Activated CD4-positive, alpha-beta memory T cell treated with anti-CD3 and anti-CD28 coated beads for 36 hours (primary cell): Measurements from ENCODE around the gene PES1. TPM values are rescaled to one million over a fixed set of nuclear protein-coding genes. Genes with fewer than 3 reads are reported as not detected.
"Not testable (repeated sequence)": the region's sequence is repeated elsewhere in the genome, so short reads cannot be mapped to it uniquely, and the experiment has no call there.

Source experiments
- CTCF ChIA-PET: fragments of 350-600 bp; sonication (Branson Sonifier 250); formaldehyde crosslinking; loops from one replicate; lab custom pipeline; 2021; ENCODE audit warnings: antibody characterized with exemption, inconsistent platforms; lab: Charles Lee
- POLR2A ChIA-PET: fragments of 350-600 bp; sonication (Branson Sonifier 250); formaldehyde crosslinking; loops from one replicate; lab custom pipeline; 2021; ENCODE audit warnings: antibody characterized with exemption; lab: Charles Lee
- DNase-seq: peaks from one replicate; pipeline ENCODE4 v3.0.0-alpha.2; 2020
- H3K27ac Mint-ChIP-seq: one replicate; pipeline ENCODE4 v1.8.0; 2021; ENCODE audit warnings: mixed read lengths
- H3K27me3 Mint-ChIP-seq: one replicate; pipeline ENCODE4 v1.8.0; 2021; ENCODE audit warnings: mixed read lengths
- H3K36me3 Mint-ChIP-seq: one replicate; pipeline ENCODE4 v1.8.0; 2021; ENCODE audit warnings: mixed read lengths
- H3K4me1 Mint-ChIP-seq: one replicate; pipeline ENCODE4 v1.8.0; 2021; ENCODE audit warnings: low read depth, mixed read lengths
- H3K4me3 Mint-ChIP-seq: one replicate; pipeline ENCODE4 v1.8.0; 2021; ENCODE audit warnings: mild to moderate bottlenecking, mixed read lengths
- H3K9me3 Mint-ChIP-seq: one replicate; pipeline ENCODE4 v1.8.0; 2021; ENCODE audit warnings: mixed read lengths
- intact Hi-C: fragments of 100-400 bp; cut with micrococcal nuclease; formaldehyde crosslinking; loops from one replicate; pipeline ENCODE4 v1.15.1; 2023
- total RNA-seq, 2 experiments: library from RNA; stranded (reverse); gene quantifications; one replicate each; pipeline ENCODE4 v1.2.3, GENCODE V29; 2021

Gene PES1
- total RNA-seq, 2 experiments from 2014 or later: 99.3 to 99.6 TPM

GRCh38 chr22:30574095-30574981, 17.4 kb downstream of the PES1 start, which contains the start of gene GAL3ST1:
GAL3ST1 (minus strand) TSS chr22:30574665; CDS start chr22:30557392, 17,273 bp downstream.
- Mint-ChIP-seq H3K4me1 (peaks cover 3% of the 10 kb centered on the region), H3K27ac (no peak within 1 kb of the TSS), H3K36me3 (peaks cover 36% of the 10 kb centered on the region), H3K9me3 (no peaks in the 10 kb centered on the region), H3K27me3 (no peaks in the 10 kb centered on the region), H3K4me3 (no peak within 1 kb of the TSS)
- no peak for DNase-seq
- intact Hi-C loops: no loop called here
- POLR2A ChIA-PET: no interaction called here
- CTCF ChIA-PET: no interaction called here

- Mint-ChIP-seq H3K27ac (no peak overlapping the region), H3K4me3 (no peak overlapping the region), H3K36me3 (peaks cover 29% of the 10 kb centered on the region), H3K9me3 (no peaks in the 10 kb centered on the region), H3K4me1 (peaks cover 3% of the 10 kb centered on the region), H3K27me3 (no peaks in the 10 kb centered on the region)
- intact Hi-C loops: no loop called here
- no peak for DNase-seq
- CTCF ChIA-PET: no interaction called here
- POLR2A ChIA-PET: no interaction called here
Measured at GRCh38 chr22:30573594-30574094, 18.1 kb downstream of the PES1 start.

- Mint-ChIP-seq H3K36me3 (peaks cover 26% of the 10 kb centered on the region), H3K27ac (no peak overlapping the region), H3K4me3 (no peak overlapping the region), H3K27me3 (no peaks in the 10 kb centered on the region), H3K4me1 (peaks cover 3% of the 10 kb centered on the region), H3K9me3 (no peaks in the 10 kb centered on the region)
- intact Hi-C loops: no loop called here
- ChIA-PET CTCF (no interaction called here), POLR2A (no interaction called here)
- DNase-seq: no peak
Measured at GRCh38 chr22:30572840-30573593, 18.7 kb downstream of the PES1 start.

- Mint-ChIP-seq H3K36me3 (peaks cover 18% of the 10 kb centered on the region), H3K27me3 (no peaks in the 10 kb centered on the region), H3K4me3 (no peak overlapping the region), H3K9me3 (no peaks in the 10 kb centered on the region), H3K4me1 (peaks cover 3% of the 10 kb centered on the region), H3K27ac (no peak overlapping the region)
- intact Hi-C loops: no loop called here
- ChIA-PET POLR2A (no interaction called here), CTCF (no interaction called here)
- DNase-seq: no peak
Measured at GRCh38 chr22:30572210-30572609, 19.5 kb downstream of the PES1 start.

- no peaks in the 10 kb centered on the region for H3K27me3 Mint-ChIP-seq
- H3K36me3 Mint-ChIP-seq: no peaks in the 10 kb centered on the region
- CTCF ChIA-PET: no interaction called here
- intact Hi-C loops: no loop called here
- DNase-seq: no peak
- no peak overlapping the region for H3K27ac Mint-ChIP-seq
- POLR2A ChIA-PET: no interaction called here
- no peaks in the 10 kb centered on the region for H3K9me3 Mint-ChIP-seq
- H3K4me1 Mint-ChIP-seq: no peaks in the 10 kb centered on the region
- H3K4me3 Mint-ChIP-seq: no peak overlapping the region
Measured at GRCh38 chr22:30569674-30570202, 22.0 kb downstream of the PES1 start.

GRCh38 chr22:30568137-30568805, 23.4 kb downstream of the PES1 start:
- no peaks in the 10 kb centered on the region for H3K9me3 Mint-ChIP-seq
- no peak for DNase-seq
- POLR2A ChIA-PET: no interaction called here
- intact Hi-C loops: no loop called here
- CTCF ChIA-PET: interaction anchor here (1.0 kb wide), 1 partner anchor 235 kb away, joined by 3 read pairs; no protein-coding TSS in a partner anchor
- no peaks in the 10 kb centered on the region for H3K27me3 Mint-ChIP-seq
- H3K4me3 Mint-ChIP-seq: no peak overlapping the region
- no peak overlapping the region for H3K27ac Mint-ChIP-seq
- no peaks in the 10 kb centered on the region for H3K36me3 Mint-ChIP-seq
- no peaks in the 10 kb centered on the region for H3K4me1 Mint-ChIP-seq

GRCh38 chr22:30567277-30567676, 24.4 kb downstream of the PES1 start:
- POLR2A ChIA-PET, H3K4me3 Mint-ChIP-seq, H3K27me3 Mint-ChIP-seq, H3K9me3 Mint-ChIP-seq, DNase-seq, H3K27ac Mint-ChIP-seq, H3K36me3 Mint-ChIP-seq, intact Hi-C loops, CTCF ChIA-PET, H3K4me1 Mint-ChIP-seq: not testable (repeated sequence)

GRCh38 chr22:30566125-30566524, 25.6 kb downstream of the PES1 start:
- H3K4me1 Mint-ChIP-seq: no peaks in the 10 kb centered on the region
- H3K27me3 Mint-ChIP-seq: no peaks in the 10 kb centered on the region
- DNase-seq: no peak
- no peak overlapping the region for H3K27ac Mint-ChIP-seq
- intact Hi-C loops: no loop called here
- no peaks in the 10 kb centered on the region for H3K36me3 Mint-ChIP-seq
- no peak overlapping the region for H3K4me3 Mint-ChIP-seq
- H3K9me3 Mint-ChIP-seq: no peaks in the 10 kb centered on the region
- POLR2A ChIA-PET: interaction anchor here (0.7 kb wide), 1 partner anchor 25 kb away, joined by 5 read pairs; no protein-coding TSS in a partner anchor
- CTCF ChIA-PET: interaction anchor here (1.1 kb wide), 1 partner anchor 69 kb away, joined by 3 read pairs; no protein-coding TSS in a partner anchor

GRCh38 chr22:30565341-30565740, 26.4 kb downstream of the PES1 start:
- CTCF ChIA-PET: interaction anchor here (1.1 kb wide), 1 partner anchor 70 kb away, joined by 3 read pairs; no protein-coding TSS in a partner anchor
- POLR2A ChIA-PET: no interaction called here
- Mint-ChIP-seq H3K27ac (no peak overlapping the region), H3K36me3 (no peaks in the 10 kb centered on the region), H3K4me3 (no peak overlapping the region), H3K9me3 (no peaks in the 10 kb centered on the region), H3K27me3 (no peaks in the 10 kb centered on the region), H3K4me1 (no peaks in the 10 kb centered on the region)
- no peak for DNase-seq
- intact Hi-C loops: no loop called here

GRCh38 chr22:30564761-30565119, 27.0 kb downstream of the PES1 start:
- H3K4me1 Mint-ChIP-seq: no peaks in the 10 kb centered on the region
- ChIA-PET CTCF (interaction anchor here (1.1 kb wide), 1 partner anchor 70 kb away, joined by 3 read pairs; no protein-coding TSS in a partner anchor), POLR2A (no interaction called here)
- no peak overlapping the region for H3K4me3 Mint-ChIP-seq
- no peaks in the 10 kb centered on the region for H3K36me3 Mint-ChIP-seq
- no peaks in the 10 kb centered on the region for H3K9me3 Mint-ChIP-seq
- H3K27ac Mint-ChIP-seq: no peak overlapping the region
- no peaks in the 10 kb centered on the region for H3K27me3 Mint-ChIP-seq
- DNase-seq: no peak
- intact Hi-C loops: no loop called here

GRCh38 chr22:30564045-30564760, 27.5 kb downstream of the PES1 start:
- ChIA-PET POLR2A (no interaction called here), CTCF (no interaction called here)
- intact Hi-C loops: no loop called here
- no peaks in the 10 kb centered on the region for H3K9me3 Mint-ChIP-seq
- no peaks in the 10 kb centered on the region for H3K4me1 Mint-ChIP-seq
- H3K4me3 Mint-ChIP-seq: no peak overlapping the region
- no peak for DNase-seq
- H3K36me3 Mint-ChIP-seq: no peaks in the 10 kb centered on the region
- H3K27ac Mint-ChIP-seq: no peak overlapping the region
- no peaks in the 10 kb centered on the region for H3K27me3 Mint-ChIP-seq
